Middle frontal gyrus (tissue), 1 donor: ENCODE measurements around the gene ITPR2.
"Not testable (repeated sequence)": the region's sequence is repeated elsewhere in the genome, so short reads cannot be mapped to it uniquely, and the experiment has no call there.

Experiments
- DNase-seq: peaks from one replicate; pipeline ENCODE4 v3.0.0-alpha.2; 2015; ENCODE audit warnings: low spot score; ENCODE audit errors: extremely low spot score

ITPR2 gene

GRCh38 chr12:26680727-26681455, 152.1 kb downstream of the ITPR2 start:
- DNase-seq: no peak

- no peak for DNase-seq
Observed at GRCh38 chr12:26678697-26679660, 154.0 kb downstream of the ITPR2 start.

GRCh38 chr12:26671487-26671886, 161.5 kb downstream of the ITPR2 start:
- DNase-seq: not testable (repeated sequence)

DNA sequence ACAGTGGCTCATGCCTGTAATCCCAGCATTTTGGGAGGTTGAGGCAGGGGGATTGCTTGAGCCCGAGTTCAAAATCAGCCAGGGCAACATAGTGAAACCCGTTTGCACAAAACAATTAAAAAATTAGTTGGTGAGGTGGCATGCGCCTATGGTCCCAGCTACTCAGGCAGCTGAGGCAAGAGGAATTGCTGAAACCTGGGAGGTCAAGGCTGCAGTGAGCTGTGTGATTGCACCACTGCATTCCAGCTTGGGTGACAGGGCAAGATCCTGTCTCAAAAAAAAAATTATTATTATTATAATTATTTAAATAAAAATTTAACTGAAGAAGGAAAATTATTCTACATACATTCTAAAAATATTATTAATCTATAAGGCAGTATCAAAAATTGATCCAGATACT, 164.1 kb downstream of the ITPR2 start:
- DNase-seq: no peak

DNA sequence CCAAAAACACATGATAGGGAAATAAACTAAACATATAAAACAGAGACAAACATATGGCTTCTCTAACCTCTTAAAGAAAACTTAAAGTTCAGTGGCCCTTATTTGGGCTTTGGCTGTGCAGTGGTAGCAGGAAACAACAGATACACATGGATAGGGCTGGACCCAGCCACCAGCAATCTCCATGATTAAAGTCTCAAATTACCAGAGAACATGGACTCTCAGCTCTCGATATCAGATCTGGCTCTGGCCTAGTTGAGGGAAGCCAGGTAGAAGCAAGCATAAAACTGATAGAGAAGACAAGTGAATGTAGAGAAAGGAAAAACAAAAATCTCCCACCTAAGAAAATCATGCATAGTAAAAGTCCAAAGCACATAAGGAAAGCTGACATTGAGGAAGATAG, 164.8 kb downstream of the ITPR2 start:
- DNase-seq: no peak

- DNase-seq: no peak
Observed at GRCh38 chr12:26666286-26666685, 166.7 kb downstream of the ITPR2 start.

GRCh38 chr12:26661399-26661798, 171.6 kb downstream of the ITPR2 start:
- no peak for DNase-seq

GRCh38 chr12:26659930-26660329, 173.1 kb downstream of the ITPR2 start:
- no peak for DNase-seq

DNA sequence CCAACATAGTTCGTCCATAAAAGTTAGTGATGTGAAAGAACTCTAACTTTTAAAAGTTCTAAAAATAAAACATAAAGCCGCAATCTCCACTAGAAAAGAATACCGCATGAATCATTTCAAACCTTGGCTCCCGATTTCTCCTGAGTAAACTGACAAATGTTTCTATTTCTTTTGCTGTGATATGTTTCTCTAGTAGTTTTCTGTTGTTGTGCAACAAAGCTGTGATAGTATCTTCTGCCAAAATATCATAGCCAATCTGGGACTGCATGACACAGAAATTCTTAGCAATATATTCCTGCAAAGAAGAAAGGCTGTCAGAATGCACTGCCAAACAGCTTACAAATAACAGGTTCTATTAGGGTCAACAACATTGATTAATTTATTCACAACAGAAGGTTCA, 174.0 kb downstream of the ITPR2 start:
- DNase-seq: no peak

DNA sequence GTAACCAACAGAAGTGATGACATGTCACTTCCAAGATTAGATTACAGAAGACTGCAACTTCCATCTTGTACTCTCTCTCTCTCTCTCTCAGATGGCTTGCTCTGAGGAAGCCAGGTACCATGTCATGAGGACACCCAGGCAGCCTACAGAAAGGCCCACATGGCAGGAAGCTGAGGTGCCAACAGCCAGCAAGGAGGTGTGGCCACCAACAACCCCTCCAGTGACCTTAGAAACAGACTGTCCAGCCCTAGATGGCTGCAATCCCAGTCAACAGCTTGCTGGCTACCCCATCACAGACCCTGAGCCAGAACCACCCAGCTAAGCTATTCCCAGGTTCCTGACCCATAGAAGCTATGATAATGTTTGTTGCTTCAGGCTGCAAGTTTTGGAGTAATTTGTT, 178.4 kb downstream of the ITPR2 start:
- DNase-seq: no peak

DNA sequence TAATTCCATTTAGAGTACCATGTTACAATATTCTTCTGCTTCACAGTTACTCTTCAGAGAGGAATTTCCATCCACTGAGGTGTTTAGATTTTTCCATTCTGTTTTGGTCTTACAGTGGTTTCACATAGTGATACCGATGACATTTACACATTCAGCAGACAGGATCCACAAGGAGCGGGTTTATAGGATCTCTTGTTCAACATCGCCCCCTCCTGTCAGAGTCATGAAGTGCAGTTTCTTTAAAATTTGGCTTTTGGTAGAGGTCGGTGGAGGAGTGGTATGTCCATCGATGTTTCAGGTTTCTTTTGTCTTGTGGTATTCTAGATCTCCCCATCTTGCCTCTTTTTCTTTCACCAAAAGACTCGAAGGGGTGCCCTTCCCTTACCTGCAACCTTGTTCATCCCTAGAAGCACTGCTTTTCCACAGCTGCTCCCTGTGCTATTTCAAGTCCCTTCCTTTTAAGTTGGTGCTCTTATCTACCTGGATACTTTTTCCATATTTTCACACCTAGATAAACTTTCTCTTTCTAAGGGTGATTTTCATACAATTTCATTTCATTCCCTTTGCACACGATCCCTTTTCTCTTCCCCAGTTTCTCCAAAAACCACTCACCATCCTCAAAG, 181.3 kb downstream of the ITPR2 start:
- peak; percentile 48 for DNase-seq

DNA sequence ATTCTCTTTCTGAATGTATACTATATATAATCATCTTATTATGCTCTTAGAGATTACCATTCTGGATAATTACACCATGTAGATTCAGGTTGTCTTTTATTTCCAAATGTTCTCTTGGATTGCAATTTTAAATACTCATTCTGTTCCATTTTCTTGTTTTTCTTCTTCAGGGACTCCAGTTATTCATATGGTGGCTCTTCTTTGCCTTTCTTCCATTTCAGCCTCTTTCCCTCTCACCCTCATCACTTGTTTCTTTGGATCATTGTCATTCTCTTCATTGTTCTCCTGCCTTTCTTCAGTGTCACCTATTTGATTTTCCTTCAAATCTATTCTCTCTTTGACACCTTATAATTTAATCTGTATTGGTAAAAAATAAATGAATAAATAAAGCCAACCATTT, 182.0 kb downstream of the ITPR2 start:
- DNase-seq: no peak

DNA sequence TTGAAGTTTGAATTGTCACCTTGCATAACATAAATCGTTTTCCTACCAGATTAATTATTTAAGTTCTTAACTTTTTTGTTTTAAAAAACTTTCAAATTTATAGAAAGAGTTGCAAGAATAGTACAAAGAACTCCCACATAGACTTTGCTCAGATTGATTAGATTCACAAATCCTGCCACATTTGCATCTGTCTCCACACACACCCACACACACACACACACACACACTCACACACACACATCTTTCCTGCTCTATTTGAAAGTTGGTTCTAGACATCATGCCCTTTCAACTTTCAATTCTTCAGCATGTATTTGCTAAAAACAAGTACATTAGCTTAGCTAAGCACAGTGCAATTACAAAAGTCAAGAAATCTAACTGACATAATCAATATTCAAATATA, 184.0 kb downstream of the ITPR2 start:
- no peak for DNase-seq

- no peak for DNase-seq
Observed at GRCh38 chr12:26648584-26648983, 184.4 kb downstream of the ITPR2 start.

GRCh38 chr12:26648066-26648465, 184.9 kb downstream of the ITPR2 start:
- DNase-seq: no peak

DNA sequence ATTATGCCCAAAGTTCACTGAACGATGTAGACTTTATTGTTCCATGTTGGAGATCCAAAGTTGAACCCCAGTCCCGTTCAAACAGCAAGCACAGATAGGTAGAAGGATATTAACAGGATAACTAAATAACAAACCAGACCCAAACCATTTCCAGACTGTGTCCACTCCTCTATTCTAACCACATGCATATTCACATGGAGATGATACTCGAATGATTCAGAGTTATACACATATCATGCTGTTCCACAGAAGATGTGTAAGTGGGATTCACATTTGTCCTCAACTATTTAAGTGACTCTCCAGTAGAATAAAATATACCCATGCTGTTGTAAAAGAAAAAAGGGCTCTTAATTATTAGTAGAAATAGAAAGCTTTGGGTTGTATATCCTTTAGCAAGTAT, 185.9 kb downstream of the ITPR2 start:
- no peak for DNase-seq

GRCh38 chr12:26646571-26646970, 186.4 kb downstream of the ITPR2 start:
- DNase-seq: no peak

DNA sequence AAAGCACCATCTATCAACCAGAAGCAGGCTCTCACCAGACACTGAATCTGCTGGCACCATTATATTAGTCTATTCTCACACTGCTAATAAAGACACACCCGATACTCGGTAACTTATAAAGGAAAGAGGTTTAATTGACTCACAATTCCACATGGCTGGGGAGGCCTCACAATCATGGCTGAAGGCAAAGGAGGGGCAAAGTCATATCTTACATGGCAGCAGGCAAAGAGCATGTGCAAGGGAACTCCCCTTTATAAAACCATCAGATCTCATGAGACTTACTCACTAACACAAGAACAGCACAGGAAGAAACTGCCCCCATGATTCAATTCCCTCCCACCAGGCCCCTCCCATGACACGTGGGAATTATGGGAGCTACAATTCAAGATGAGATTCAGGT, 188.6 kb downstream of the ITPR2 start:
- not testable (repeated sequence) for DNase-seq

DNA sequence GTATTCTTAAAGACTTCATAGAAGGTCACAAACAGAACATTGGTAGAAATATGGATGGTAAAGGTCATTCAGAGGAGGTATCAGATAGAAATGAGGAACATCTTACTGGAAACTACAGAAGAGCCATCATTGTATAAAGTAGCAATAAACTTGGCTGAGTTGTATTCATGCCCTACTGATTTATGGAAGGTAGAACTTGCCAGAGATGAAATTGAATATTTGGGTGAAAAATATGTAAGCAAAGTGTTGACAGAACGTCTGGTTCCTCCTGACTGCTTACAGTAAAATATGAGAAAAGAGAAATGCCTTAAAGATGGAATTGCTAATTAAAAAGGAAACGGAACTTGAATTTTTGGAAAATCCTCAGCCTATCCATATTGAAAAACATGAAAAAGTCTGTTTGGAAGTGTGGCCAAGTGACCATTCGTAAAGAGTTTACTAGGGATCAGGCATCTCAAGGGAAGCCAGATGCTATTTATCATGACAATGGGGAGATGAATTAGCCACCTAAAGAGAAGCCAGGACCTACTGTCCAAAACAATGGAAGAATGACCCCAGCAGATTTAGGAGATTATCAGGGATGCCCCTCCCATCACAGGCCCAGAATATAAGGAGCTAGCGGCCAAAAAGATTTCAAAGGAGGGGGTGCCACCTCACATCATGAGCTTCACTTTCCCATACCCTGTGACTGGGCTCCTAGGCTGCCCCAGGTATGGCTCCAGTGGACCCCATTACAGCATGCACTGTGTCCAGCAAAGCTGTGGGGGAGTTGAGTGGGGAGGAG, 189.3 kb downstream of the ITPR2 start:
- DNase-seq: no peak

DNA sequence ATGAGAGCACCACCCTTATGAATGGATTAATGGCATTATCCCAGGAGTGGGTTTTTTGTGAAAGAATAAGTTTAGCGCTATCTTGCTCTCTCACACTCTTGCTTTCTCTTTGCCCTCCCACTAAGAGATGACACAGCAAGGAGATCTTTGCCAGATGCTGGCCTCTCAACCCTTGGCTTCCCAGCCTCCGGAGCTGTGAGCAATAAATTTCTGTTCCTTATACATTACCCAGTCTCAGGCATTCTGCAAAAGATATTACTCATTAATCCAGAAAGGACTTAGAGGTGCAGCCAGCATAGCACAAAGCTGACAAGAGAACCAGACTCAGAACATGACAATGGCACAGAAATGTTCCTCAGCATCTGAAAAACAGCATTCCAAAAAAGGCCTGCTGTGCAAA, 190.6 kb downstream of the ITPR2 start:
- DNase-seq: no peak

- DNase-seq: no peak
Observed at GRCh38 chr12:26636710-26637328, 196.2 kb downstream of the ITPR2 start.
